Pulmonary artery endothelial cell (primary cell): ENCODE measurements around the gene ANGPTL5. TPM values are rescaled to one million over a fixed set of nuclear protein-coding genes. Genes with fewer than 3 reads are reported as not detected.
"Not testable (repeated sequence)": the region's sequence is repeated elsewhere in the genome, so short reads cannot be mapped to it uniquely, and the experiment has no call there.

ENCODE experiments used
- DNase-seq: peaks from one replicate; pipeline ENCODE4 v3.0.0-alpha.2; 2011; ENCODE audit warnings: low read depth, low spot score
- total RNA-seq: library from RNA; depleted of rRNA; stranded (reverse); fragments of >200 nt; gene quantifications from 2 replicates; pipeline ENCODE4 v1.2.3, GENCODE V29; 2014

Gene ANGPTL5
- total RNA-seq: not detected in 2 replicates

GRCh38 chr11:101916422-101916821 lies at the start of gene ANGPTL5:
ANGPTL5 (minus strand) TSS chr11:101916522; CDS start chr11:101907909, 8,613 bp downstream.
- no peak for DNase-seq

GRCh38 chr11:101964200-101964599 lies 47.9 kb upstream of the ANGPTL5 start:
- not testable (repeated sequence) for DNase-seq

GRCh38 chr11:101960231-101960630 lies 43.9 kb upstream of the ANGPTL5 start:
- no peak for DNase-seq

GRCh38 chr11:101955701-101956100 lies 39.4 kb upstream of the ANGPTL5 start:
- no peak for DNase-seq

- DNase-seq: no peak
Measured at GRCh38 chr11:101955278-101955677, 39.0 kb upstream of the ANGPTL5 start.

- no peak for DNase-seq
Measured at GRCh38 chr11:101949680-101950220, 33.4 kb upstream of the ANGPTL5 start.

- no peak for DNase-seq
Measured at GRCh38 chr11:101945448-101945847, 29.1 kb upstream of the ANGPTL5 start.

GRCh38 chr11:101944923-101945322 lies 28.6 kb upstream of the ANGPTL5 start:
- DNase-seq: no peak

GRCh38 chr11:101940901-101941520 lies 24.7 kb upstream of the ANGPTL5 start:
- no peak for DNase-seq

GRCh38 chr11:101931692-101932091 lies 15.4 kb upstream of the ANGPTL5 start:
- no peak for DNase-seq

- DNase-seq: no peak
Measured at GRCh38 chr11:101929294-101929915, 13.1 kb upstream of the ANGPTL5 start.

- no peak for DNase-seq
Measured at GRCh38 chr11:101923554-101923953, 7.2 kb upstream of the ANGPTL5 start.

- no peak for DNase-seq
Measured at GRCh38 chr11:101920992-101921391, 4.7 kb upstream of the ANGPTL5 start.

GRCh38 chr11:101917226-101917625 lies 904 bp upstream of the ANGPTL5 start:
- no peak for DNase-seq

- DNase-seq: no peak
Measured at GRCh38 chr11:101915791-101916291, 481 bp downstream of the ANGPTL5 start.

GRCh38 chr11:101914738-101915426 lies 1.4 kb downstream of the ANGPTL5 start, which contains the start of gene CEP126:
CEP126 (plus strand) TSS chr11:101915010; CDS start chr11:101915285, 275 bp downstream.
- DNase-seq: peak; percentile 83

GRCh38 chr11:101914341-101914737 lies 2.0 kb downstream of the ANGPTL5 start:
- DNase-seq: no peak

GRCh38 chr11:101913656-101914055 lies 2.7 kb downstream of the ANGPTL5 start:
- no peak for DNase-seq

GRCh38 chr11:101912823-101913284 lies 3.5 kb downstream of the ANGPTL5 start:
- peak; percentile 81 for DNase-seq

- no peak for DNase-seq
Measured at GRCh38 chr11:101909087-101909486, 7.2 kb downstream of the ANGPTL5 start.

GRCh38 chr11:101907815-101908214 lies 8.5 kb downstream of the ANGPTL5 start:
- no peak for DNase-seq

- no peak for DNase-seq
Measured at GRCh38 chr11:101894505-101894904, 21.8 kb downstream of the ANGPTL5 start.
